Measurements from ENCODE around the gene CUL2. TPM values are rescaled to one million over a fixed set of nuclear protein-coding genes. Genes with fewer than 3 reads are reported as not detected.

Gene CUL2
- total and polyA plus RNA-seq, 10 donors, result 7.8 to 37.5 (median 20.5) TPM

DNA sequence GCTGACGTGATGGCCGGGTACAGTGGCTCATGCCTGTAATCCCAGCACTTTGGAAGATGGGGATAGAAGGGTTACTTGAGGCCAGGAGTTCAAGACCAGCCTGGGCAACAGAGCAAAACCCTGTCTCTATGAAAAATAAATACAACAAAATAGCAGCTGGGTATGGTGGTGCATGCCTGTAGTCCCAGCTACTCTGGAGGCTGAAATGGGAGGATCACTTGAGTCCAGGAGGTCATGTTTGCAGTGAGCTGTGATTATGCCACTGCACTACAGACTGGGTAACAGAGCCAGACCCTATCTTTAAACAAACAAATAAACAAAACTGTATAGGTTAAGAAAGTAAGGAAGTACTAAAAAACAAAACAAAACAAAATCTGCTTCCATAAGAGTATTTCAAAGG is 6.2 kb upstream of the CUL2 start:
- H3K9me3 ChIP-seq, result peaks cover 0 to 6% (median 0%) of the 10 kb centered on the region in 8 donors
- intact Hi-C loops (cut with DNase I; ENCODE audit: low total_unique reads), result no loop called here
- H3K27ac ChIP-seq, result no peak overlapping the region
- H3K4me1 ChIP-seq, result peaks cover 0 to 2% (median under 1%) of the 10 kb centered on the region in 6 donors
- H3K27me3 ChIP-seq (replicated peaks in 1 of 7), result peaks cover 0 to 29% (median 0%) of the 10 kb centered on the region in 7 donors
- no peak overlapping the region for H3K4me3 ChIP-seq
- TF ChIP-seq, protein P1, sequence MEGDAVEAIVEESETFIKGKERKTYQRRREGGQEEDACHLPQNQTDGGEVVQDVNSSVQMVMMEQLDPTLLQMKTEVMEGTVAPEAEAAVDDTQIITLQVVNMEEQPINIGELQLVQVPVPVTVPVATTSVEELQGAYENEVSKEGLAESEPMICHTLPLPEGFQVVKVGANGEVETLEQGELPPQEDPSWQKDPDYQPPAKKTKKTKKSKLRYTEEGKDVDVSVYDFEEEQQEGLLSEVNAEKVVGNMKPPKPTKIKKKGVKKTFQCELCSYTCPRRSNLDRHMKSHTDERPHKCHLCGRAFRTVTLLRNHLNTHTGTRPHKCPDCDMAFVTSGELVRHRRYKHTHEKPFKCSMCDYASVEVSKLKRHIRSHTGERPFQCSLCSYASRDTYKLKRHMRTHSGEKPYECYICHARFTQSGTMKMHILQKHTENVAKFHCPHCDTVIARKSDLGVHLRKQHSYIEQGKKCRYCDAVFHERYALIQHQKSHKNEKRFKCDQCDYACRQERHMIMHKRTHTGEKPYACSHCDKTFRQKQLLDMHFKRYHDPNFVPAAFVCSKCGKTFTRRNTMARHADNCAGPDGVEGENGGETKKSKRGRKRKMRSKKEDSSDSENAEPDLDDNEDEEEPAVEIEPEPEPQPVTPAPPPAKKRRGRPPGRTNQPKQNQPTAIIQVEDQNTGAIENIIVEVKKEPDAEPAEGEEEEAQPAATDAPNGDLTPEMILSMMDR (IDR thresholded peaks at IDR 0.05 in 8 of 11, conservative IDR thresholded peaks at IDR 0.05 in 3 of 11), result no peak
- TF ChIP-seq POLR2A (IDR thresholded peaks at IDR 0.05) (no peak), POLR2AphosphoS5 (IDR thresholded peaks at IDR 0.05) (no peak)
- 71 to 89% (median 77%) methylated on average over 2 of the region's 2 CpGs for WGBS, 5 donors
- DNase-seq, result no peak
- H3K36me3 ChIP-seq, result no peaks in the 10 kb centered on the region

DNA sequence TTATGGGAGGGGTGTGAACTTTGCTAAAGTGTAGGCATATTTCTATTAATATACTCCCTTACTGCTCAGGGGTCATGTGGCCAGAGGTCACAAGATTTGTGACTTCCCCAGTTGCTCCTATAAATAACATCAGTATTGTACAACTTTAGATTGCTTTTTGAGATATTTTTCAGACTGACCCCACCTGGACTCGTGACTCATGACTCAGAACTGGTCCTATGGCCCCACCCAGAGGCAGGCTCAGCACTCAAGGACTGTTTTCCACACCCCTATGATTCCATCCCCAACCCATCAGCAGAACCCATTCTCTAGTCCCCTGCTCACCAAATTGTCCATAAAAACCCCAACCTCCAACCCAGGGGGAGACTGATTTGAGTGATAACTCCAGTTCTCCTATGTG is 2.7 kb upstream of the CUL2 start:
- no peak overlapping the region for H3K4me3 ChIP-seq
- 44 to 63% (median 54%) methylated on average over 1 of the region's 1 CpG for WGBS, 5 donors

GRCh38 chr10:35091994-35092790 is 2.1 kb upstream of the CUL2 start:
- WGBS, 5 donors, result 90 to 99% (median 97%) methylated on average over 11 of the region's 11 CpGs
- Histone ChIP-seq H3K27me3 (replicated peaks in 1 of 7) (peaks cover 0 to 17% (median 0%) of the 10 kb centered on the region in 7 donors), H3K4me1 (peaks cover 20 to 36% (median 34%) of the 10 kb centered on the region in 6 donors), H3K27ac (no peak overlapping the region), H3K36me3 (no peaks in the 10 kb centered on the region), H3K4me3 (no peak overlapping the region), H3K9me3 (peaks cover 0 to 6% (median 0%) of the 10 kb centered on the region in 8 donors)
- no peak for DNase-seq
- TF ChIP-seq POLR2A (IDR thresholded peaks at IDR 0.05) (no peak), POLR2AphosphoS5 (IDR thresholded peaks at IDR 0.05) (no peak)
- TF ChIP-seq, protein P1 (IDR thresholded peaks at IDR 0.05 in 8 of 11, conservative IDR thresholded peaks at IDR 0.05 in 3 of 11), result no peak
- intact Hi-C loops (cut with DNase I; ENCODE audit: low total_unique reads), result no loop called here

More for the DNA sequence above, 2.7 kb upstream of the CUL2 start:
- H3K9me3 ChIP-seq, result peaks cover 0 to 6% (median 0%) of the 10 kb centered on the region in 8 donors
- peaks cover 13 to 29% (median 27%) of the 10 kb centered on the region in 6 donors for H3K4me1 ChIP-seq
- H3K36me3 ChIP-seq, result no peaks in the 10 kb centered on the region
- DNase-seq, result no peak
- H3K27ac ChIP-seq, result no peak overlapping the region
- TF ChIP-seq POLR2A (IDR thresholded peaks at IDR 0.05), result no peak
- TF ChIP-seq, protein P1 (IDR thresholded peaks at IDR 0.05 in 8 of 11, conservative IDR thresholded peaks at IDR 0.05 in 3 of 11), result no peak
- intact Hi-C loops (cut with DNase I; ENCODE audit: low total_unique reads), result no loop called here
- peaks cover 0 to 22% (median 0%) of the 10 kb centered on the region in 7 donors for H3K27me3 ChIP-seq (replicated peaks in 1 of 7)

- WGBS, 5 donors, result 0 to 2% (median 1%) methylated on average over 23 to 27 of the region's 27 CpGs
- no peak for DNase-seq
- intact Hi-C loops (cut with DNase I; ENCODE audit: low total_unique reads), result no loop called here
- Histone ChIP-seq H3K36me3 (no peaks in the 10 kb centered on the region), H3K27me3 (replicated peaks in 1 of 7) (peaks cover 0 to 3% (median 0%) of the 10 kb centered on the region in 7 donors), H3K4me1 (peaks cover 23 to 61% (median 54%) of the 10 kb centered on the region in 6 donors), H3K4me3 (peak overlapping the region; percentile 80 to 100 (median 94)), H3K27ac (peak overlapping the region; percentile 92 to 99 (median 96)), H3K9me3 (peaks cover 0 to 6% (median 0%) of the 10 kb centered on the region in 8 donors)
- TF ChIP-seq, protein P1 (IDR thresholded peaks at IDR 0.05 in 8 of 11, conservative IDR thresholded peaks at IDR 0.05 in 3 of 11), result no peak
- TF ChIP-seq POLR2AphosphoS5 (IDR thresholded peaks at IDR 0.05), result no peak
- no peak for TF ChIP-seq POLR2A (IDR thresholded peaks at IDR 0.05)
Measured at GRCh38 chr10:35089611-35090161, 455 bp downstream of the CUL2 start.

All from spleen (tissue), 11 donors.